IPS DF 4.7 (cell line): ENCODE measurements around the gene ST3GAL2.

Experiments used
- DNase-seq: peaks from one replicate; pipeline ENCODE4 v3.0.0-alpha.2; 2013; ENCODE audit warnings: low spot score; ENCODE audit errors: extremely low read depth

ST3GAL2 gene

DNA sequence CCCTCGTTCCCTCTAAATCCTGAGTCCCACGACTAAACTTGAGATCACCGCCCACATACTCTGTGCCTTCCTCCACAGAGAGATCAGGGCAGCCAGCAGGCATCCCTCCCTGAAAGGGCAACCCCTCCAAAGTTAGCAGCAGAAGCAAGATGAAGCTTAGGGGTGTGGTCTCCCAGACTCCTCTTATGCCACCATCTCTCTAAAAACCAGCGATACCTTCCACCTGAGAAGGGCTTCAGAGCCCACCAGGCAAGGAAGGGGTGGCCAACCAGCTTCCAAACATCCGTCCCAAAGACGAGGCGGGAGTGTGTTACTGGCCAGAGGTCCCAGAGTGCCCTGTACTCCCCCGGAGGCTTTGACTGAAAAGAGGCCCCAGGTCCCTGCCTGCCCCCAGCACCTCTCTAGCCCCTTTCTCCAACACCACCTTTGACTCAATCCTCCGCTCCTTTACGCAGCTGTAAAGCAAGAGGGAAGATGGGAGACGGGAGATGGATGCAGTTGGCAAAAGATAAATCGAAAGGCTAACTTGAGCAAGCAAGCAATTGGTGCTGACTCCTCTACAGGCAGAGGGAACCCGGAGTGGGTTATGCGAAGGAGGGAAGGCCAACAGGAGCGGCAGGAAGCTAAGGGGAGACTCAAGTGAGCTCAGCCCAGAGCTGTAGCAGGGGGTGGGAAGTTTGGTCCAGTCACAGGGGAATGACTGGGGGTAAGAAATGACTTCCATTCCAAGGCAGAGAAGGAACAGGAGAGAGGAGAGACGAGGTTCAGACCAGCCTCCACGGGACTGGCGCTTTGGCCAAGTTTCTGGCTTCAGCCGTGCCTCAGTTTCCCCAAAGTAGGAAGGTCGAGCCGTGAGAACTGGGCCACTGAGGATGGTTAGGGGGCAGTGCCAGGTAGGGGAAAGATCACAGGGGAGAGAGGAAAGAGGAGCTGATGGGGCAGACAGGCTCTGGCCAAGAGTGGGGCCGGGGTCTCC, 1.0 kb downstream of the ST3GAL2 start:
- no peak for DNase-seq

DNA sequence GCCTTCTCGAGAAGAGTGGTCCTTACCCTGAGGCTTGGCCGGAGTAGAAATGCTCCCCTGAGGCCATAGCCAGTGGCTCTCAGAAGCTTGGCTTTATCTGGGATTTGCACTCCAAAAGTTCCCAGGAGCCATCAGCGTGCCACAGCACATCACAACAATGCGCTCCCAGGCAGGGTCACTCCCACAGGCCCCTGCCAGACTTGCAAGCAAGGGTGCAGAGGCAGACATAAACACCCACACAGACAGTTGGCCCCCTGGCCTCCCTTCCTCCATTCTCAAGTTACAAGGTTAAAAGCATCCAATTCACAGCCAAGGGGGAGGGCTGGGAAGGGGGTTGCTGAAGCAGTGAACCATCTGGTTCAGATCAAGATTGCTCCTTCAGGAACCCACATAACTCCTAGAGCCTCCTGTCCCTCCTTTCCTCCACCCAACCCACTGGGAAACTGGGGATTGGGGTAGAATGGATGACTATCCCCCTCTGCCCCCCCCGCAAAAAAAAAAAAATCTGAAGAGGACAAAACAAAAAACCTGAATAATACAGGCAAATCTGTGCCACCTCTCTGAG, 1.8 kb downstream of the ST3GAL2 start:
- no peak for DNase-seq

DNA sequence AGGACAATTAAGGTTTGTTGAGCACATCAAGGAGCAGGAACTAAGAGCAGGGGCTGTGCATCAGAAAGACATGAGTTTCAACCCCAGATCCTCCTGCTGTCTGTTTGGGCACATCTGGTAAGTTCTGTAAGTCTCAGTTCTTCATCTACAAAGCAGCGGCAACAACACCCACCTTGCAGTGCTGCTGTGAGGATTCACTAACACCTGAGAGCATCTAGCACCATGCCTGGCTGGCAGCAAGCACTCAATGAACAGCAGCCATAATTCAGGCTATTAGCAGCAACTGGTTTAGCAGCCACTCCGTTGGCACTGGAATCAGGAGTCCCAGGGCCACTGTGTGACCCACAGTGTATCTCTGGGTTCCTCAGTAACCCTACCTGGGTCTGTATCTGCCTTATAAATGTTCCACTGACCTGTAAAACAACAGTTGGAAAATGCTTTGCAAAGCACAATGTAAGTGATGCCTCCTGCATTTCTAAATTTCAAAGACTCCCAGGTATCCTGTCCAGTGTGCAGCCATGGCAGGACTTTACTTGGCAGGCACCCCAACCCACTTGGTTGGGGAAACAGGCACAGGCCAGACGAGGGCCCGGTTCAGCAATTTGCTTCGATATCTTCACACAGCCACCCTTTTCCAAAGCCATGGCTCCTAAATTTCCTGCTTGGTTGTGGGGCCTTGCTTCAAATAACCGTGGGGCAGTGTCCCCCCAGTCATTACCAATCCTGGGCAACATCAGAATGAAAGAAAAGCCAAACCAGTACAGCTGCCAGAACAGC, 4.2 kb downstream of the ST3GAL2 start:
- DNase-seq: no peak

DNA sequence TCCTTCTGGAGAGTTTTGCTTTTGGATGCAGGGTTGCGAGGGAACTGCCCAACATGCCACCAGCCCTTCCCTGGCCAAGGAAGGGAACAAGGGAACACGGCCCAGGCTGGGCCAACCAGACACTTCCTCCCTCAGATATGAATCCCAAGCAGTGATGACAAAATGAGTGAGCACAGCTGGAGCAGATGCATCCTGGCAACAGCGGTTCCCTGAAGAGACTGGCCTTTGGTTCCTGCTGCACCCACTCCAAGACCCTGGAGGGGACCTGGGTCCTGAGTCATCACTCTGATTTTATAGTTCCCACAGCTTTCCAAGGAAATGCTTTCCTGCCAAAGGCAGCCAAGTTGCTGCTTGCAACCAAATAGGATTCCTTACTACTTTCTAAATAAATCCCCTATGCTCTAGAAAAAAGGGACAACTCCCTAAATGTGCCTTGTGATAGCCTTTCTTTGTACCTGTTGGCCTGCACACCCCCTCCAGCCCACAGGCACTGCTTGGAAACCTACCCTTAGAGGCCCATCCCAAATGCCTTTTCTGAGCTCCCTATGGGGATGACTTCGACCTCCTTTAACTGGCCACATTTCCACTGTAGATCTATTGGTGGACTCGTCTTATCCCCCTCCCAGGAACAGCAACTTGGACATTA, 5.3 kb downstream of the ST3GAL2 start:
- DNase-seq: no peak

DNA sequence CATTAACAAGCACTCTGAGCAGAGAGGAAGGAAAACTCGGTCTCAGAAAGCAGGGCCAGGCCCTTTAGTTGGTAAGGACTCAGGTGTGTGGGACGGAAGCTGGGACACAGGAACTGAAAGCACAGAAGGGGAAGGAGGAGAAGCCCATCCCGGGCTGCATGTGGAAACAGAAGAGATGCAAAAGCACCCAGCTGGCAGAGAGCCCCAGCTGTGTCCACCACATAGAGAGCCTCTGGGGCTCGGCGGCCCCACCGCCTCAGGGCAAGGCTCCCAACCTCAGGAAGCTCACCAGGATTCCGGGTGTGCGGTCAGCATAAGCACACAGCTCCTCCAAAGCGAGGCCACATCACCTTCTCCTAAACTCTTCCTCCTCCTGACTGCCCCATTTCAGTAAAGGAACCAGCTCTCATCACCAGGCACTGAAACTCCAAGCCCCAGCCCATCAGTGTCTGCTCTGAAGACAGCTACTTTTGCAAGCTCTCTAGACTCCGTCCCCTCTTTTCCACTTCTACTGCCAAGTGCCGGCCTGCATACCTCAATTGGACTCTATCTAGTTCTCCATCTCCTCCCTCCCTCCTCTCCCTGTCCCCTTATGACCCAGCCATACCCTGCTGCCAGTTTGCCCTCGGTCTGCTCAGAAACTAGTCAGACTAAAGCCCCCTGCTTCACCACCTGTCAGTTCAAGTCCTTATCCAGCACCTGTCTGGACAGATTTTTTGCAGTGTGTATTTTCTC, 6.0 kb downstream of the ST3GAL2 start:
- DNase-seq: no peak

DNA sequence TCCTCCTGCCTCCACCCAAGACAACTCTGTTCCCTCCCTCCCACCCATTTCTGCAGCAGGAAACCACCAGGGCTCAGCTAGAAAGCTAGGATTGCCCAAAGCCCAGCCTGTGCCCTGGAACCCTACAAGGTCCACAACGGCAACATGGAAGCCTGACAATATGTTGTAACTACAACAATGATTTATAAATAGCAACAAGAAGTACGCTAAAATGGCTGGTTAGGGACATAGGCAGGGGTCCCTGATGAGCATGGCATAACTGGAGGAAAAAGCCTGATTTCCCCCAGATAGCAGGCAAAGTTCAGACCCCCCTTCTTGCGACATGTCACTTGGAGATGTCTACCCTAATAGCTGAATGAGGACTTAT, 6.6 kb downstream of the ST3GAL2 start:
- no peak for DNase-seq

DNA sequence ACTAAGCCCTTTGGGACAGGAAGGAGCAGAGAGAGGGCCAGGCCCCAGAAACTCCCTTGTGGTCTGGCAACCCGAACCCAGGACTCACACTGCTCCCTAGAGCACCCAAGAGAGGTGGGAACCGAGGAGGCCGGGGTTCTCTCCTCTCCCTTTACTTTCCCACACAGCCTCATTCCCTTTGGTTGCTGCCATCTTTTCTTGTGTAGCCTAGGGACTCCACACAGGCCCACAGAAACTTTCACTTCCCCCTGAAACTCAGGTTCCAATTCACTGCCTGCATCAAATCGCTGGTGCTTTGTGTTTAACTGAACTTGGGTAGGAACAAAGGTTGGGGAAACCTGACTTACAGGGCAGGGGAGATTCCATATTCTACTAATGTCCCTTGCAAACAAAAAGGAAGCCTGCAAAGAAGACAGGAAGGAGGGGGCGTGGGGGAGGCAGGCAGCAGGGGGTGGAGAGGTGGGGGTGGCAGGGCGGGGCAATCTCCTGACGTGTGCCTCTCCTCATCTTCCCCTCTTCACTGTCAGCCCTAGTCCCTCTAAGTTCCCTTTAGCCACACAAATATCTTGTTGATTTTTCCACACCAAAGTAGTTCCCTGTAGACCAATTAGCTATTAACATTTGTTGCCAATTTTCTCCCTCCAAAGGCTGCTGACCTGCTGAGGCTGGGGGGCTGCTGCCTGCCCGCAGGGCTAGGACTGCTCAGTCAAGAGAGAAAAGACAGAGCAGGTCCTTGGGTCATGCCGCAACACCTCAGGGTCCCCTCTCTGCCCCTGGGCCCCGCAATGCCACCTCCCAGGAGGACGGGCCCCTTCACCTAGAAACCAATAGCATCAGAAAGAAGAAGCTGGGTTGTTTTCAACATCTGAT, 8.0 kb downstream of the ST3GAL2 start:
- no peak for DNase-seq

DNA sequence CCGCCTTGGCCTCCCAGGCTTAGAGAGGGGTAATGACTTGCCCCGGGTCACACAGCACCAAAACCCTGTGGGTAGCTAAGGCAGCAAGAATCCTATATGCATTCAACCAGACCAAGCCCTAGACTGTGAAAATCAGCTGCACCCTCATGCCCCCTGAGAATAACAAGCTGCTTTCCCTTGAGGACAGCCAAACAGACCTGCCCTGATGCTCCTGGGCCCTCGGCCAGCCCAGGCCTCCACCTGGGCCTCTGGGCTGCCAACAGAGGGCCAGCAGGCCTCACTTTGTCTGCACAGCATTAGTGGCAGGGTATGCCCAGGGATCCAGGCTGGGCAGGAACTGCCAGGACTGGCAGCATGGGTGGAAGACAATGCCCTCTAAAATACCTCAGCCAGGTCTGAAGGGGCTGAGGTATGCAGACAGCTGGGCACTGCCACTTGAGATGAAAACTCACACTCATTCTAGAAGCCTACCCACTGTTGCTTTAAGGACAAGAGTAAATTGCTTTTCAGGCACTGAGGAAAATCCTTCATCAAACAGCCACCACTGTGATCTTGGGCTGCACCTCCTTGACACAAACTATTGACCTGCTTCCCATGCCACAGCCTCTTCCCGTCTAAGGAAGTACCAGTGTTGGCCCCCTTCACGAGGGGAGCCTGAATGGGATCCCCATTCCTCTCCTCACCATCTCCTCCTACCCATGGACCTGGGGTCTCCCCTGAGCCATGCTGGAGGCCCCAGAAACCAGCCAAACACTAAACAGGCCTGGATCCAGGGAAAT, 8.8 kb downstream of the ST3GAL2 start:
- no peak for DNase-seq

DNA sequence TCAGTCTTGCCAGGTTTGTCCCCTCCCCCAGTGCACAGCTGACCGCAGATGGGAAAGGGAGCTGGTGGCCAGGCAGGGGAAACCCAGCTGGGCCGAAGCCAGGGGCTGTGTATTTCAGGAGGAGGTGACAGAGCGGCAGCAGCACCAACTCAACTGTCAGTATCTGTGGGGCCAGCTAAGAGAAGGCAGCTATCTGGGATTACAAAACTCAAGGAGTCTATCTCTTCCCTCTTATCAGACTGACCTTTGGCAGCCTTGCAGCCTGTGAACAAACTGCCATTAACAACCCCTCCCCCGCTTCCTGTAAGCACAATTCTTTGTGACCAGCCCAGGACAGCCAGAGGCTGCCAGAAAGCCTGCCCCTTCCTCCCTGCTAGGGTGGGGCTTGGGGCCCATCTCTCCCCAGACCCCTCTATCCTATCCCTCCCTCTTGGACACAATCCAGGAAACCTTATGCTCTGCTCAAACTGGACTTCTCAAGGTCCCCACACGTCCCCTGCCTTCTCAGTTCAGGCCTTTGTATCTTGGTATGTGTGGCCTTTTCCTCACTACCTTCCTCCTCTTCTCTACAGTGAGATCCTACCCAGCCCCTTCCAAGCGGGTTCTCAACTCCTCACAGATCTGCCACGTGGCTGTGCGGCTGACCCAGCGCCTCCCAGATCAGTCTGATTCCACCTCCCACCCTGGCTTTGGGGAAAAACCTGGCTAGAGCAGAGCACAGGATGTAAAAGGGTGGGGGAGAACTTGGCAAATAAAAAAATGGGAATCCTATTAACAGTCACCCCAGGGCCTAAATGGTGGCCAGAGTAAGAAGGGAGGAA, 10.5 kb downstream of the ST3GAL2 start:
- DNase-seq: no peak

DNA sequence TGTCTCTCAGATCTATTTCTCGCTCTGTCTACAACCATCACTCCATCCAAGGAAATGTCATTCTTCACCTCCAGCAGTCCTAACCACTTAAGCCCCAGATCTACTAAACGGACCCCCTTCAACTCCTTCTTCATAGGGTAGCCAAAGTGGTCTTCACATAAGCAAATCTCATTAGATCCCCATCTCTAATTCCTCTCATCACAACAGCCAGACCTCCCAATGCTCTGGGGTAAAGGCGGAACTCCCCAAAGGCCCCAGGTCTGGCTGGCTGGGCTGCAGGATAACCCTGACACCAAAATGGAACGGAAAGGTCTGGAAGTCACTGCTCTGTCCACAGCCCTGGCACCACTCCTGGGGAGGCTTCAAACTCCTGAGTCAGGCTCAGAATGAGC, 11.1 kb downstream of the ST3GAL2 start:
- no peak for DNase-seq

DNA sequence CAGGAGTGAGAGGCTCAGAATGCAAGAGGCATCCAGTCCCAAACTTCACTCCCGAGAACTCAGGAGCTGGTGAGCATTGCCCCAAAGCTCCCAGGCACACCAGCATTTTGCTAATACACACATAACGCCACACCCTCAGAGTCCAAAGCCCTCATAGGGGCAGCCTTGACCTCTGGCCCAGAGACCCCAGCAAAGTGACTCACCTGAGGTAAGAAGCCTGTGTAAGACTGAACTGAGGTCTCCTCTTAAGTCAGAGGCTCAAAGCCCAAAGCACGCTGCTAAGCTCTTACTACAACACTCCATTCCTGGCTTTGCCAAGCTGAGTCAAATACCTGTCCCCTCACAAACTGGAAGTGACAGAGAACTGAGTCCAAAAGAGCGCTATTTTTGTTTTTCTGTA, 16.4 kb downstream of the ST3GAL2 start:
- no peak for DNase-seq

DNA sequence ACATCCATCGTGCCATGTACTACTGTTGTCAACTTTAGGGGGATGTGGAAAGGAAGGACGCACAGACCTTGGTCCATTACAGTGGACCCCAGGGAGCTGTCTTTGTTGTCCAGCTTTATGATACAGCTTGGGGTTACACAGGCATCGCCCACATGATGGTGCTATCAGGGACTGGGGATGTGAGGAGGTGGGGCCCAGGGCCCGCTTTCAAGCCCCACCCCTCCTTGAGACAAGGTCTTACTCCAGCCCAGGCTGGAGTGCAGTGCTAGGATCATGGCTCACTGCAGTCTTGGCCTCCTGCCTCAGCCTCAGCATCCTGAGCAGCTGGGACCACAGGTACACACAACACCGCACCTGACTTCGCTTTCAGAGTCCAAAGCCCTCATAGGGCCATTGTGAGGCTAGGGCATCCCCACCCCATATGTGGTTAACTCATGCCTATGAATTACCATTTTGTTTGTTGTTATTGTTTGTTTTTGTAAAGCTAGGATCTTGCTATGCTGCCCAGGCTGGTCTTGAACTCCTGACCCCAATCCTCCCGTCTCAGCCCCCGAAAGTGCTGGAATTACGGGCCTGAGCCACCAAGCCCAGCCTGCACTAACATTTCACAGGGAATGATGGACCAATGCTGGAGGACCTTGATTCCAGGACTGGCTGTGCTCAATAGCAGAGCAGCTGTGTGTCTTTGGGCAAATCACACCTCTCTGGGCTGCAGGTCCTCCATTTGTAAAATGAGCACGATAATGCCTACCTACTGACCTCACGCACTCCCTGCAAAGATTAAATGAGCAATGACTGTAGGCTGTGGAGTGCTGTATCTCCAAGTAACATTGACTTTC, 17.2 kb downstream of the ST3GAL2 start:
- DNase-seq: no peak

DNA sequence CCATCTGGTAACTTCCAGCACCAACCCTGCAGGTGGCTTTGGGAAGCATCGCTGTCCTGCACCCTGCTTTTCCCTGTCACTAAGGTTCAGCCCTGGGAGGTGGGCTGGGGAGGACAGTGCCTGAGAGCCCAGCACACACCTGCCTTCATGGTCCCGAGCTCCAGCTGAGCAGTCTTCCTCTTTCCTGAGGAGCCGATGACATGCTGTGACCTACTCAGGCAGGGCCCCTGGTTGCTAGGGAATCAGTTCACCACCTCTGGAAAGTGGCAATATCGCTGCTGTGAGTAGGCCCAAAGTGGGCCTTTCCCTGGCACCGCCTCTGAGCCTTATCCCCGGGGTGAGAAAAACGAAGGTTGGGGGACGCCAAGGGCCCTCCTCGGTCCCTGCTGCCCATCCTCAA, 17.9 kb downstream of the ST3GAL2 start:
- no peak for DNase-seq

DNA sequence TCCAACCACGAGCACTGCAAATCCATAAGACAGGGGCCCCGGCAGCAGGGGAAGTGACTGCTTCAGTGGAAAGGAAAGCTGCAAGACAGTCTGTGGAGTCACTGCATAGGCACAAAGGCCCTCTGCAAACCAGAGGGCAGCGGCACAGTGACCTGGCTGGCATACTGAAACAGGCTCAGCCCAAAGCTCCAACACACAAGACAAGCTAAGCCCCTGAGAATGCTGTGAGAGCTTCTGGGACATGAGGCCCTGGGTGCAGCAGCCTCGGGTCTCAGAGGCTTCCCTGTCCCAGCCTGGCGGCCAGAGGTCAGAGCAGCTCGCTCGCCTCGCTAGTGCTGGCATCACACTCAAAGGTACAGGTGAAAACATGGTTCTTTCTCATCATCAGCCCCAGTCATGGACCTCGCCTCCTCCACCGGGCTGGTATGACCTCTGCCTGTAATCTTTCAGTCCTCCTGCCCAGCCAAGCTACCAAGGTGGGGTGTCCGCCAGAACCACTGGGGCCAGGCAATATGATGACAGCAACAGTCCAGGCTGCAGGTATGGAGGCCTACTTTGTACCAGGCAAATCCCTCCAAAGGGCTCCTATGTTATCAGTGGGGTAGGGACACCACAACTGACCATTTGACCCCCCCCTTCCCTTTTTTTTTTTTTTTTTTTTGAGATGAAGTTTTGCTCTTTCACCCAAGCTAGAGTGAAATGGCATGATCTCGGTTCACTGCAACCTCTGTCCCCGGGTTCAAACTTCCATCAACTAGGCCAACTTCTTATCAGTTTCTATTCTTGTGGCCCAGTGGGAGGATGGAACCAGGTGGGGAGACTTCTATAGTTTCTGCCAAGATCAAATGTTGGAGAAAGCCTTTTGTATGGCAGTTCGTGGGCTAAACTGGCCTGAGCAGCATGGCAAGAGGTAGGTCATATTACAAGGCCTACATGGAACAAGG, 19.2 kb downstream of the ST3GAL2 start:
- no peak for DNase-seq

DNA sequence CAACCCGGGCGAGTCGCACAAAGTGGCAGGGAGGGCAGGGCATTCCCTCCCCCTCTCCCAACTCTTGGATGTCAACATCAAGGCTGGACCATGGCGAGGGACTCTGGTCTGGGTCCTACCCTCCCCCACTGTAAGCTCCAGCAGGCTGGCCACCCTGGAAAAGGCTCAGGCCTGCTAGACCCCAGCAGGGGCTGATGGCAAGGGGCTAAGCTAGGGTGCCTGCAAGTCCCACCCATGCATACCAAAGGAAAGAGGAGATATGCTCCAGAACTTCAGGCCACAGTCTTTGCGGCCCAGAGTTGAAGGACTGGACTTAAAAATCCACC, 19.9 kb downstream of the ST3GAL2 start:
- no peak for DNase-seq

DNA sequence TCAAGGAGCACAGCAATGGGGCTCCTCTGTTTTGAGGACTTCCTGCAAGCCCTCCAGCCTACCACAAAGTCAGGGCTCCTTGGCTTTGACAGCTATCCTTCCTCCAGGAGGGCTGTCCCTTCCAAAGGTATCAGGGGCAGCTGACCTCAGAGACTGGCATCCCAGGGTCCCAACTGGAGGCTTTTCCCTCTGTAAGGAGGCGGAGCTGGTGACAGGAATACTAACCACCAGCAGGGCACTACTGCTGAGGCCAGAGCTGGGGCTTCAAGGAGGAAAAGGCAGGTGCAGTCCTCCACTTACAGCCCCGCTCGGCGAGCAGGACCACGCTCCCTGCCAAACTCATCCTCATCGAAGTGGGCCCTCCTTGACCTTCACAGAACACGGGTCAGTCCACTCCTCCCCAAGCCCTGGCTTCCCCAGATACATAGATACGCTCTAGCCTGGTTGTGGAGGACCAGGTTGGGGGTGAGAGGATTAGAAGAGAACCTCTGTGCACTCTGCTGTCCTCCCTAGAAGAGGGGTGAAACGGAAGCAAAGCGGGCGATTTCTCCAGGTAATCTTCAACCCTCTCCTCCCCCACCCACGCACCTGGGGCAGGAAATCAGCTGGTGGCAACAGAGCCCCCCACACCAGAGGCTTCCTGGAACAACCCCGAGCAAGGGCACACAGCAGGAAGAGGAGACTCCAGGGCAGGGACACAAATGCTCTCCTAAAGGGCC, 20.5 kb downstream of the ST3GAL2 start:
- no peak for DNase-seq
